Natural killer cell (primary cell): Measurements from ENCODE around the gene DOCK4. TPM values are rescaled to one million over a fixed set of nuclear protein-coding genes. Genes with fewer than 3 reads are reported as not detected.

Experiments used
- ATAC-seq, 3 donors: fragments of 150-1000 bp in 2 of 3; fragments of 200-7000 bp in 1 of 3; cut with Tn5 transposase; 1 replicate in 1 of 3; 2 replicates in 2 of 3; pipeline ENCODE4 v1.10.0; 2021; ENCODE audit warnings: mild to moderate bottlenecking in 2 of 3, moderate library complexity in 2 of 3
- DNase-seq, 2 donors: peaks; one replicate each; pipeline versions ENCODE4 v3.0.0 to v3.0.0-alpha.2; 2013 to 2021; ENCODE audit warnings: mixed read lengths in 1 of 2
- H3K27ac ChIP-seq: one replicate; pipeline ENCODE4 v1.5.1; 2013; ENCODE audit warnings: mild to moderate bottlenecking, low read length
- H3K27me3 ChIP-seq: one replicate; pipeline ENCODE4 v1.6.1; 2013; ENCODE audit warnings: low read length; ENCODE audit not compliant: control insufficient read depth, insufficient read depth
- H3K36me3 ChIP-seq: one replicate; pipeline ENCODE4 v1.6.1; 2013; ENCODE audit warnings: low read length; ENCODE audit not compliant: control insufficient read depth, insufficient read depth
- H3K4me1 ChIP-seq: one replicate; pipeline ENCODE4 v1.6.1; 2013; ENCODE audit warnings: low read length; ENCODE audit not compliant: control insufficient read depth, insufficient read depth
- H3K4me3 ChIP-seq: one replicate; pipeline ENCODE4 v1.5.1; 2013; ENCODE audit warnings: low read length
- H3K9me3 ChIP-seq: one replicate; pipeline ENCODE4 v1.6.1; 2013; ENCODE audit warnings: low read length; ENCODE audit not compliant: control insufficient read depth, insufficient read depth
- H3K27ac Mint-ChIP-seq, 2 donors: one replicate each; pipeline ENCODE4 v1.8.0; 2022; ENCODE audit warnings: mild to moderate bottlenecking in 2 of 2, mixed read lengths in 2 of 2, moderate library complexity in 1 of 2
- H3K27me3 Mint-ChIP-seq, 2 donors: one replicate each; pipeline ENCODE4 v1.8.0; 2022; ENCODE audit warnings: low read depth in 2 of 2, mixed read lengths in 2 of 2
- H3K36me3 Mint-ChIP-seq: one replicate; pipeline ENCODE4 v1.8.0; 2022; ENCODE audit warnings: mixed read lengths
- H3K4me1 Mint-ChIP-seq, 2 donors: one replicate each; pipeline ENCODE4 v1.8.0; 2022; ENCODE audit warnings: mixed read lengths in 2 of 2
- H3K4me3 Mint-ChIP-seq: one replicate; pipeline ENCODE4 v1.8.0; 2022; ENCODE audit warnings: mild to moderate bottlenecking, moderate library complexity, mixed read lengths
- H3K9me3 Mint-ChIP-seq, 2 donors: one replicate each; pipeline ENCODE4 v1.8.0; 2022; ENCODE audit warnings: mixed read lengths in 2 of 2
- CTCF ChIP-seq: fragments of 200-600 bp; IDR thresholded peaks from one replicate; pipeline ENCODE4 v1.8.0; 2022; ENCODE audit warnings: antibody characterized with exemption
- WGBS: methylation state at CpG from one replicate; pipeline ENCODE4 v1.1.7; 2013; ENCODE audit warnings: missing lambda C conversion rate; ENCODE audit not compliant: insufficient coverage; 5-methylcytosine and 5-hydroxymethylcytosine counted together
- intact Hi-C: fragments of 100-400 bp; cut with micrococcal nuclease; formaldehyde crosslinking; loops from one replicate; pipeline ENCODE4 v1.14.2; 2022
- total RNA-seq, 4 donors: library from RNA; stranded (reverse); fragments of 120-200 nt in 1 of 4; gene quantifications; one replicate each; pipeline versions ENCODE4 v1.2.3 to v1.2.4, GENCODE V29; 2013 to 2022

DOCK4 gene
- total RNA-seq, 3 donors from 2014 or later (not counting 1 experiment from before 2014, with no cell fraction given) = 0.61 to 2.4 (median 0.89) TPM

DNA sequence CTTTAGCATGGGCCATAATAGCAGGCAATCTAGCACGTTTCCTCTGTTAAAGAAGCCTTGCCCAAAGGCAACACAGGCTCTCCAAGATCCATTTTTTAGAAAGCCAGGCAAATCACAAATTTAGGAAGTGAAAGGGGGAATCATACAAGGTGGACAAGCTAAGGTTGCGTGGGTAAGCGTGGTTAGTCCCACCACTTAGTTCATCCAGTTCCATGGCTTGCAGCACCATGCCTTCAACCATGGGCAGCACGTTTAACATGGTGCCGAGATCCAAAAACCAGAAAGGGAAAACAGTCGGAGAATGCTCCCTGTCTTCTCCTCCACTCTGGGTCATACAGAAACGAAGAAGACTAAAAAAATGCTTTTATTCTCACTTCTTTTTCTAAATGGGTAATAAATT lies 409.5 kb downstream of the DOCK4 start:
- Mint-ChIP-seq H3K27me3 (no peaks in the 10 kb centered on the region), H3K9me3 (peaks cover 14 to 32% of the 10 kb centered on the region in 2 donors), H3K4me3 (no peak overlapping the region), H3K36me3 (peaks cover 54% of the 10 kb centered on the region), H3K4me1 (no peaks in the 10 kb centered on the region), H3K27ac (no peak overlapping the region)
- no peaks in the 10 kb centered on the region for H3K36me3 ChIP-seq
- H3K9me3 ChIP-seq = peaks cover 47% of the 10 kb centered on the region
- no peak overlapping the region for H3K27ac ChIP-seq
- no peak overlapping the region for H3K4me3 ChIP-seq
- WGBS = 76% methylated on average over 7 of the region's 7 CpGs
- H3K4me1 ChIP-seq = no peaks in the 10 kb centered on the region
- no peaks in the 10 kb centered on the region for H3K27me3 ChIP-seq
- TF ChIP-seq CTCF = no peak
- DNase-seq (peak in 1 of 2 donors; percentile 23), ATAC-seq (no peak)
- intact Hi-C loops = no loop called here

DNA sequence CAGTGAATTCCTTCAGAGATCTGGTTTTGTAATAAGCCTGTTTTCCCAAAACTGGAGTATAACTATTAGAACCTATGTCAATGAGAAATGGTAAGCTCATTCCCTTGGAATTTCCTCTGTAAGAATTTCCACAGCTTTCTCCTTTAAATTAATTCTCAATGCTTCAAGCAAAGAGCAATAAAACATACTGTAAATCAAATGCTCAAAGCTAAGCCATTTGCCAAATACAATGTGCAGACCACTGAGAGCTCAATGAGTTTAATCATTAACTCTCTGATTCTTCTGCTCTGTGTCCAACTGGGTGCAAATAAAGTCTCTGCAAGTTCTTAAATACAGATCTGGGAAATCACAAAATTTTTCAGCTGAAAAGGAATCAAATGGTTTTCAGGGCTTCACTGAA lies 416.3 kb downstream of the DOCK4 start:
- no peaks in the 10 kb centered on the region for H3K27me3 Mint-ChIP-seq
- Histone ChIP-seq H3K27me3 (no peaks in the 10 kb centered on the region), H3K9me3 (peaks cover 14% of the 10 kb centered on the region), H3K27ac (no peak overlapping the region), H3K36me3 (no peaks in the 10 kb centered on the region), H3K4me1 (no peaks in the 10 kb centered on the region), H3K4me3 (no peak overlapping the region)
- peaks cover 9 to 19% of the 10 kb centered on the region in 2 donors for H3K9me3 Mint-ChIP-seq
- H3K36me3 Mint-ChIP-seq = peaks cover 19% of the 10 kb centered on the region
- H3K4me3 Mint-ChIP-seq = no peak overlapping the region
- no peak for ATAC-seq
- no peak for TF ChIP-seq CTCF
- H3K27ac Mint-ChIP-seq = no peak overlapping the region
- DNase-seq = no peak
- H3K4me1 Mint-ChIP-seq = no peaks in the 10 kb centered on the region
- intact Hi-C loops = no loop called here

- Histone ChIP-seq H3K36me3 (no peaks in the 10 kb centered on the region), H3K27ac (no peak overlapping the region), H3K27me3 (no peaks in the 10 kb centered on the region), H3K9me3 (peaks cover 7% of the 10 kb centered on the region), H3K4me1 (no peaks in the 10 kb centered on the region), H3K4me3 (no peak overlapping the region)
- ATAC-seq (no peak), DNase-seq (no peak)
- Mint-ChIP-seq H3K36me3 (peaks cover 11% of the 10 kb centered on the region), H3K27ac (no peak overlapping the region), H3K9me3 (peaks cover 5 to 10% of the 10 kb centered on the region in 2 donors), H3K4me3 (no peak overlapping the region), H3K27me3 (no peaks in the 10 kb centered on the region), H3K4me1 (no peaks in the 10 kb centered on the region)
- WGBS = 86% methylated on average over 1 of the region's 1 CpG
- intact Hi-C loops = no loop called here
- no peak for TF ChIP-seq CTCF
Observed at GRCh38 chr7:111789048-111789320, 417.2 kb downstream of the DOCK4 start.

GRCh38 chr7:111788286-111789047 lies 417.7 kb downstream of the DOCK4 start:
- Mint-ChIP-seq H3K36me3 (peaks cover 6% of the 10 kb centered on the region), H3K4me3 (no peak overlapping the region), H3K9me3 (peaks cover 2 to 6% of the 10 kb centered on the region in 2 donors), H3K27me3 (no peaks in the 10 kb centered on the region), H3K27ac (no peak overlapping the region), H3K4me1 (no peaks in the 10 kb centered on the region)
- WGBS = 78% methylated on average over 9 of the region's 9 CpGs
- no peak for TF ChIP-seq CTCF
- ATAC-seq (no peak), DNase-seq (no peak)
- Histone ChIP-seq H3K9me3 (peaks cover 3% of the 10 kb centered on the region), H3K27me3 (no peaks in the 10 kb centered on the region), H3K27ac (no peak overlapping the region), H3K4me1 (no peaks in the 10 kb centered on the region), H3K4me3 (no peak overlapping the region), H3K36me3 (no peaks in the 10 kb centered on the region)
- intact Hi-C loops = no loop called here
